Caco-2 (cell line): ENCODE measurements around the gene ZNF467. TPM values are rescaled to one million over a fixed set of nuclear protein-coding genes. Genes with fewer than 3 reads are reported as not detected.

Experiments
- BruUV-seq: library from RNA; stranded (reverse); fragments of 400-500 nt; replicated peaks from 2 replicates; lab custom pipeline; 2021; lab: Mats Ljungman, UMichigan
- CTCF ChIA-PET: fragments of 300-600 bp; sonication (Branson Sonifier 250); formaldehyde crosslinking; loops from one replicate; lab custom pipeline; 2022; ENCODE audit warnings: antibody characterized with exemption; lab: Charles Lee
- POLR2A ChIA-PET: fragments of 300-600 bp; sonication (Branson Sonifier 250); formaldehyde crosslinking; loops from one replicate; lab custom pipeline; 2022; ENCODE audit warnings: antibody characterized with exemption; lab: Charles Lee
- DNase-seq, 2 experiments: peaks; one replicate each; pipeline versions ENCODE4 v3.0.0 to v3.0.0-alpha.2; 2020 to 2022
- H3K27me3 ChIP-seq: replicated peaks from 2 replicates; pipeline ENCODE4 v1.6.0; 2011; ENCODE audit warnings: low read length; ENCODE audit not compliant: control insufficient read depth, insufficient read depth
- H3K36me3 ChIP-seq: 2 replicates; pipeline ENCODE4 v1.5.1; 2011; ENCODE audit warnings: low read length; ENCODE audit not compliant: control insufficient read depth, insufficient read depth
- H3K4me1 ChIP-seq: fragments of 250-450 bp; sonication (Bioruptor Pico); 2 replicates; pipeline ENCODE4 v1.5.1; 2020; ENCODE audit warnings: mild to moderate bottlenecking
- H3K4me3 ChIP-seq: 2 replicates; pipeline ENCODE4 v1.5.1; 2011; ENCODE audit warnings: low read depth, mild to moderate bottlenecking, control low read depth, low read length
- H3K9me3 ChIP-seq: fragments of 250-450 bp; sonication (Bioruptor Pico); 2 replicates; pipeline ENCODE4 v1.5.1; 2020; ENCODE audit warnings: mild to moderate bottlenecking, moderate library complexity
- H3K27ac Mint-ChIP-seq: one replicate; pipeline ENCODE4 v1.8.0; 2022; ENCODE audit warnings: mixed read lengths; ENCODE audit not compliant: unreplicated experiment
- H3K27me3 Mint-ChIP-seq: one replicate; pipeline ENCODE4 v1.8.0; 2022; ENCODE audit warnings: mixed read lengths; ENCODE audit not compliant: insufficient read depth, unreplicated experiment
- H3K36me3 Mint-ChIP-seq: one replicate; pipeline ENCODE4 v1.8.0; 2022; ENCODE audit warnings: mild to moderate bottlenecking, mixed read lengths; ENCODE audit not compliant: insufficient read depth, unreplicated experiment
- H3K4me1 Mint-ChIP-seq: one replicate; pipeline ENCODE4 v1.8.0; 2022; ENCODE audit warnings: low read depth, mixed read lengths; ENCODE audit not compliant: unreplicated experiment
- H3K4me3 Mint-ChIP-seq: one replicate; pipeline ENCODE4 v1.8.0; 2022; ENCODE audit warnings: mild to moderate bottlenecking, moderate library complexity, mixed read lengths; ENCODE audit not compliant: unreplicated experiment
- H3K9me3 Mint-ChIP-seq: one replicate; pipeline ENCODE4 v1.8.0; 2022; ENCODE audit warnings: mixed read lengths; ENCODE audit not compliant: unreplicated experiment
- CTCF ChIP-seq, 2 experiments: fragments of 200-600 bp in 1 of 2; IDR thresholded peaks; 1 replicate in 1 of 2; 2 replicates in 1 of 2; pipeline versions ENCODE4 v1.5.1 to v1.8.0; 2011 to 2022; ENCODE audit warnings: antibody characterized with exemption in 1 of 2, control low read depth in 1 of 2, inconsistent platforms in 1 of 2, low read depth in 1 of 2, low read length in 1 of 2, mild to moderate bottlenecking in 1 of 2, moderate library complexity in 1 of 2; ENCODE audit not compliant: insufficient read depth in 1 of 2, severe bottlenecking in 1 of 2, unreplicated experiment in 1 of 2
- intact Hi-C: fragments of 100-400 bp; cut with micrococcal nuclease; formaldehyde crosslinking; loops from one replicate; pipeline ENCODE4 v1.10.0; 2022; ENCODE audit not compliant: unreplicated experiment
- total RNA-seq: library from RNA; stranded (reverse); gene quantifications from 2 replicates; pipeline ENCODE4 v1.2.3, GENCODE V29; 2022

ZNF467 gene
- total RNA-seq, 1 experiment from 2014 or later = 1.7 TPM

GRCh38 chr7:149716007-149716931, 57.1 kb downstream of the ZNF467 start:
- TF ChIP-seq CTCF (IDR thresholded peaks at IDR 0.05; ENCODE audit: insufficient read depth in 1 of 2, low read depth in 1 of 2, low read length in 1 of 2, severe bottlenecking in 1 of 2, unreplicated experiment in 1 of 2) = no peak
- no peaks in the 10 kb centered on the region for H3K36me3 ChIP-seq
- no TSS peak for BruUV-seq
- Mint-ChIP-seq H3K27ac (no peak overlapping the region), H3K4me1 (peaks cover 4% of the 10 kb centered on the region), H3K9me3 (peaks cover 7% of the 10 kb centered on the region), H3K27me3 (no peaks in the 10 kb centered on the region), H3K4me3 (no peak overlapping the region), H3K36me3 (no peaks in the 10 kb centered on the region)
- DNase-seq = no peak
- peaks cover 8% of the 10 kb centered on the region for H3K4me1 ChIP-seq
- intact Hi-C loops = no loop called here
- H3K4me3 ChIP-seq = no peak overlapping the region
- H3K27me3 ChIP-seq = no peaks in the 10 kb centered on the region
- ChIA-PET POLR2A (no interaction called here), CTCF (interaction anchor here (1.0 kb wide), 1 partner anchor 54 kb away, joined by 3 read pairs; no protein-coding TSS in a partner anchor)
- H3K9me3 ChIP-seq = peaks cover 8% of the 10 kb centered on the region

GRCh38 chr7:149715476-149715875, 57.9 kb downstream of the ZNF467 start:
- ChIA-PET CTCF (no interaction called here), POLR2A (no interaction called here)
- no peaks in the 10 kb centered on the region for H3K36me3 Mint-ChIP-seq
- no TSS peak for BruUV-seq
- H3K27me3 Mint-ChIP-seq = no peaks in the 10 kb centered on the region
- H3K36me3 ChIP-seq = no peaks in the 10 kb centered on the region
- H3K4me1 Mint-ChIP-seq = peaks cover 3% of the 10 kb centered on the region
- intact Hi-C loops = no loop called here
- H3K27me3 ChIP-seq = no peaks in the 10 kb centered on the region
- H3K4me3 ChIP-seq = no peak overlapping the region
- H3K9me3 Mint-ChIP-seq = peaks cover 14% of the 10 kb centered on the region
- no peak for DNase-seq
- no peak overlapping the region for H3K27ac Mint-ChIP-seq
- H3K9me3 ChIP-seq = peaks cover 16% of the 10 kb centered on the region
- H3K4me3 Mint-ChIP-seq = no peak overlapping the region
- H3K4me1 ChIP-seq = peaks cover 8% of the 10 kb centered on the region
- TF ChIP-seq CTCF (IDR thresholded peaks at IDR 0.05; ENCODE audit: insufficient read depth in 1 of 2, low read depth in 1 of 2, low read length in 1 of 2, severe bottlenecking in 1 of 2, unreplicated experiment in 1 of 2) = no peak

GRCh38 chr7:149714910-149715471, 58.4 kb downstream of the ZNF467 start:
- TF ChIP-seq CTCF (IDR thresholded peaks at IDR 0.05; ENCODE audit: insufficient read depth in 1 of 2, low read depth in 1 of 2, low read length in 1 of 2, severe bottlenecking in 1 of 2, unreplicated experiment in 1 of 2) = no peak
- Histone ChIP-seq H3K27me3 (no peaks in the 10 kb centered on the region), H3K4me3 (no peak overlapping the region), H3K9me3 (peaks cover 21% of the 10 kb centered on the region), H3K36me3 (no peaks in the 10 kb centered on the region), H3K4me1 (peaks cover 3% of the 10 kb centered on the region)
- POLR2A ChIA-PET = no interaction called here
- H3K4me1 Mint-ChIP-seq = no peaks in the 10 kb centered on the region
- CTCF ChIA-PET = no interaction called here
- no peak overlapping the region for H3K27ac Mint-ChIP-seq
- H3K36me3 Mint-ChIP-seq = no peaks in the 10 kb centered on the region
- no TSS peak for BruUV-seq
- no peak for DNase-seq
- no peak overlapping the region for H3K4me3 Mint-ChIP-seq
- H3K27me3 Mint-ChIP-seq = no peaks in the 10 kb centered on the region
- intact Hi-C loops = no loop called here
- peaks cover 14% of the 10 kb centered on the region for H3K9me3 Mint-ChIP-seq

Other genes with a start within 250 kb of the ZNF467 start
- 3.1 and 3.5 TPM in 2 replicates for gene ZNF862, start 64.8 kb upstream of the ZNF467 start, total RNA-seq
- 41.6 and 53.9 TPM in 2 replicates for gene ATP6V0E2, start 100.4 kb upstream of the ZNF467 start, total RNA-seq